GM12875 (cell line): ENCODE measurements around the gene HMMR.
"Not testable (repeated sequence)": the region's sequence is repeated elsewhere in the genome, so short reads cannot be mapped to it uniquely, and the experiment has no call there.

ENCODE experiments used
- H3K4me3 ChIP-seq: one replicate; pipeline ENCODE4 v1.5.1; 2011; ENCODE audit warnings: low read depth, low read length, control low read depth
- CTCF ChIP-seq: IDR thresholded peaks from 2 replicates; pipeline ENCODE4 v1.5.1; 2011; ENCODE audit warnings: low read depth, mild to moderate bottlenecking, control low read depth, inconsistent platforms, low read length, moderate library complexity, borderline replicate concordance; ENCODE audit not compliant: insufficient read depth

The HMMR gene

GRCh38 chr5:163460562-163461171, at the start of gene HMMR:
HMMR (plus strand) TSS chr5:163460632; CDS start chr5:163460693, 61 bp downstream.
- TF ChIP-seq CTCF = no peak
- peak within 1 kb of the TSS; percentile 91 for H3K4me3 ChIP-seq

- H3K4me3 ChIP-seq = not testable (repeated sequence)
These were observed 44.8 kb upstream of the HMMR start for GRCh38 chr5:163415673-163416072.

GRCh38 chr5:163424836-163425235, 35.6 kb upstream of the HMMR start:
- H3K4me3 ChIP-seq = no peak overlapping the region
- TF ChIP-seq CTCF = no peak

GRCh38 chr5:163426128-163426527, 34.3 kb upstream of the HMMR start:
- not testable (repeated sequence) for H3K4me3 ChIP-seq

- H3K4me3 ChIP-seq = no peak overlapping the region
- TF ChIP-seq CTCF = no peak
These were observed 27.9 kb upstream of the HMMR start for GRCh38 chr5:163432544-163432943.

- no peak overlapping the region for H3K4me3 ChIP-seq
- TF ChIP-seq CTCF = no peak
These were observed 27.2 kb upstream of the HMMR start for GRCh38 chr5:163433271-163433670.

GRCh38 chr5:163434401-163434866, 26.0 kb upstream of the HMMR start:
- H3K4me3 ChIP-seq = no peak overlapping the region
- no peak for TF ChIP-seq CTCF

GRCh38 chr5:163436515-163436914, 23.9 kb upstream of the HMMR start:
- TF ChIP-seq CTCF = no peak
- no peak overlapping the region for H3K4me3 ChIP-seq
